GM12878 (cell line): ENCODE results near the gene HNRNPA2B1. TPM values are rescaled to one million over a fixed set of nuclear protein-coding genes. Genes with fewer than 3 reads are reported as not detected.

Experiments
- ATAC-seq: fragments of 200-7000 bp; cut with Tn5 transposase; 3 replicates; pipeline ENCODE4 v1.9.1; 2020; ENCODE audit warnings: mild to moderate bottlenecking, moderate library complexity
- BruUV-seq: library from RNA; stranded (reverse); fragments of 400-500 nt; replicated peaks from 2 replicates; lab custom pipeline; 2021; lab: Mats Ljungman, UMichigan
- CTCF ChIA-PET: fragments of 300-600 bp; sonication (Branson Sonifier 250); formaldehyde crosslinking; extraction: SDS; loops from one replicate; lab custom pipeline; 2021; ENCODE audit warnings: inconsistent platforms; lab: Yijun Ruan, JAX
- POLR2A ChIA-PET: fragments of 350-600 bp; formaldehyde crosslinking; extraction: SDS; loops from one replicate; lab custom pipeline; 2021; ENCODE audit warnings: inconsistent platforms; lab: Charles Lee
- RAD21 ChIA-PET: fragments of 300-600 bp; sonication (Branson Sonifier 250); formaldehyde crosslinking; loops from one replicate; lab custom pipeline; 2023; ENCODE audit warnings: antibody characterized with exemption; ENCODE audit not compliant: unreplicated experiment; lab: Charles Lee
- SMC1A ChIA-PET: fragments of 300-600 bp; sonication (Branson Sonifier 250); formaldehyde crosslinking; loops from one replicate; lab custom pipeline; 2023; ENCODE audit not compliant: unreplicated experiment, uncharacterized antibody; lab: Charles Lee
- DNase-seq: peaks from one replicate; pipeline ENCODE4 v3.0.0-alpha.2; 2011; ENCODE audit warnings: low read depth, low spot score
- FAIRE-seq: peaks from 3 replicates; lab custom pipeline; 2011; peaks lifted over from hg19 to GRCh38; lab: Jason Lieb, UNC
- H2AFZ ChIP-seq: 2 replicates; pipeline ENCODE4 v1.6.0; 2011; ENCODE audit warnings: low read depth, low read length, control low read depth; ENCODE audit not compliant: control insufficient read depth
- H3K27ac ChIP-seq: 2 replicates; pipeline ENCODE4 v1.5.1; 2011; ENCODE audit warnings: control low read depth; ENCODE audit not compliant: control insufficient read depth, insufficient read depth
- H3K27me3 ChIP-seq, 2 experiments: replicated peaks in 1 of 2; 2 replicates each; pipeline versions ENCODE4 v1.6.0 to v1.6.1; 2011; ENCODE audit warnings: low read length in 1 of 2; ENCODE audit not compliant: control insufficient read depth in 2 of 2, insufficient read depth in 2 of 2
- H3K36me3 ChIP-seq, 2 experiments: 2 replicates each; pipeline ENCODE4 v1.5.1; 2011; ENCODE audit warnings: low read length in 1 of 2; ENCODE audit not compliant: control insufficient read depth in 2 of 2, insufficient read depth in 2 of 2
- H3K4me1 ChIP-seq: 2 replicates; pipeline ENCODE4 v1.6.1; 2011; ENCODE audit warnings: mild to moderate bottlenecking, low read length, moderate library complexity, mixed read lengths; ENCODE audit not compliant: control insufficient read depth, insufficient read depth
- H3K4me2 ChIP-seq: 2 replicates; pipeline ENCODE4 v1.6.0; 2011; ENCODE audit warnings: control low read depth; ENCODE audit not compliant: control insufficient read depth, insufficient read depth
- H3K4me3 ChIP-seq: fragments of 200-600 bp; sonication (generic); 2 replicates; pipeline ENCODE4 v1.5.1; 2016
- H3K79me2 ChIP-seq: 2 replicates; pipeline ENCODE4 v1.6.0; 2011; ENCODE audit warnings: low read length; ENCODE audit not compliant: control insufficient read depth, insufficient read depth
- H3K9ac ChIP-seq: 2 replicates; pipeline ENCODE4 v1.8.0; 2011; ENCODE audit warnings: low read length, control low read depth, mixed read lengths; ENCODE audit not compliant: control insufficient read depth, insufficient read depth
- H3K9me3 ChIP-seq: replicated peaks from 3 replicates; pipeline ENCODE4 v1.5.1; 2011; ENCODE audit warnings: mild to moderate bottlenecking, low read length; ENCODE audit not compliant: control insufficient read depth, insufficient read depth
- H4K20me1 ChIP-seq: 2 replicates; pipeline ENCODE4 v1.6.0; 2011; ENCODE audit not compliant: control insufficient read depth, insufficient read depth
- BCLAF1 ChIP-seq: fragments of 450-650 bp; IDR thresholded peaks from 2 replicates; pipeline ENCODE4 v1.6.1; 2017; ENCODE audit warnings: antibody characterized with exemption, mild to moderate bottlenecking, moderate library complexity
- CHD2 ChIP-seq: IDR thresholded peaks from 2 replicates; pipeline ENCODE4 v1.6.1; 2011; ENCODE audit warnings: low read depth, low read length, improper control_type of control experiment, borderline replicate concordance
- ESRRA ChIP-seq: IDR thresholded peaks from 2 replicates; pipeline ENCODE4 v1.6.1; 2012; ENCODE audit warnings: mild to moderate bottlenecking, low read length, improper control_type of control experiment
- HDAC6 ChIP-seq: fragments of 200-600 bp; sonication (generic); IDR thresholded peaks from one replicate; pipeline ENCODE4 v1.8.0; 2017; ENCODE audit warnings: antibody characterized with exemption; ENCODE audit not compliant: unreplicated experiment
- MEF2B ChIP-seq: fragments of 450-650 bp; IDR thresholded peaks from 2 replicates; pipeline ENCODE4 v1.6.1; 2018; ENCODE audit warnings: mild to moderate bottlenecking, moderate library complexity; ENCODE audit not compliant: partially characterized antibody, poor library complexity, severe bottlenecking
- PAX5 ChIP-seq: IDR thresholded peaks from 2 replicates; pipeline ENCODE4 v1.6.1; 2011; ENCODE audit warnings: low read depth, low read length, borderline replicate concordance
- WGBS: methylation state at CpG from one replicate; pipeline ENCODE4 v1.1.6; 2016; ENCODE audit warnings: low lambda C conversion rate; ENCODE audit not compliant: insufficient replicate concordance, insufficient coverage; ENCODE audit errors: missing lambda C conversion rate; 5-methylcytosine and 5-hydroxymethylcytosine counted together
- in situ Hi-C: fragments of 300-500 bp; cut with MboI; formaldehyde crosslinking; loops from 9 replicates; pipeline ENCODE4 v1.14.3; 2018; ENCODE audit warnings: mixed read lengths
- intact Hi-C: fragments of 100-400 bp; cut with micrococcal nuclease; formaldehyde crosslinking; loops from one replicate; pipeline ENCODE4 v1.14.2; 2022; ENCODE audit not compliant: unreplicated experiment
- polyA plus RNA-seq, 11 experiments: library from polyadenylated mRNA; depleted of rRNA in 4 of 11; unstranded in 6 of 11; stranded (reverse) in 5 of 11; fragments of >200 nt; fragmentation: Nextera tagmentation in 4 of 11; fragmentation: Illumina TruSeq in 1 of 11; extraction: Ambion mirVana in 4 of 11; extraction: Trizol in 1 of 11; gene quantifications; 1 replicate in 1 of 11; 2 replicates in 10 of 11; pipeline versions ENCODE4 v1.2.1 to v1.2.3, GENCODE V29; 2011 to 2016; ENCODE audit warnings: inconsistent platforms in 2 of 11, missing spikeins in 2 of 11, low read depth in 1 of 11
- total RNA-seq, 4 experiments: library from RNA; depleted of rRNA in 3 of 4; stranded (reverse); fragments of >200 nt in 3 of 4; fragmentation: Illumina TruSeq in 1 of 4; extraction: Trizol in 1 of 4; gene quantifications; 2 replicates each; pipeline versions ENCODE4 v1.2.1 to v1.2.3, GENCODE V29; 2013 to 2021

The HNRNPA2B1 gene
- total and polyA plus RNA-seq, 10 of the 15 experiments (the other 5 are each of a cell fraction or from before 2014, with no cell fraction given): 295 to 1,396 (median 932) TPM

- RAD21 ChIA-PET: interaction anchor here (0.7 kb wide), 1 partner anchor 1061 kb away, joined by 3 read pairs; no protein-coding TSS in a partner anchor
- H3K4me2 ChIP-seq: no peak overlapping the region
- TF ChIP-seq ESRRA (no peak), BCLAF1 (no peak), CHD2 (no peak), MEF2B (no peak), PAX5 (no peak), HDAC6 (no peak)
- TF ChIP-seq, all 136 proteins: peak for 0
- Histone ChIP-seq H4K20me1 (no peaks in the 10 kb centered on the region), H3K36me3 (no peaks in the 10 kb centered on the region), H3K79me2 (no peaks in the 10 kb centered on the region), H3K27me3 (no peaks in the 10 kb centered on the region; a peak in 1 of 4 replicates), H3K4me1 (no peaks in the 10 kb centered on the region), H3K9ac (no peak overlapping the region), H2AFZ (no peak overlapping the region), H3K4me3 (no peak overlapping the region), H3K9me3 (no peaks in the 10 kb centered on the region), H3K27ac (no peak overlapping the region)
- BruUV-seq: no TSS peak
- WGBS: 78% methylated on average over 13 of the region's 13 CpGs
- intact Hi-C loops: no loop called here
- in situ Hi-C loops: no loop called here
- ChIA-PET CTCF (no interaction called here), SMC1A (interaction anchor here (0.9 kb wide), 1 partner anchor 26 kb away, joined by 3 read pairs; no protein-coding TSS in a partner anchor), POLR2A (no interaction called here)
- ATAC-seq: no peak
- DNase-seq: no peak
- FAIRE-seq: no peak
Measured at GRCh38 chr7:26144184-26145080, 56.1 kb downstream of the HNRNPA2B1 start.
